ENCODE data around the gene S100A4.

S100A4 gene

GRCh38 chr1:153506831-153507413 is 38.7 kb downstream of the S100A4 start:
- no peak overlapping the region for H3K27ac Mint-ChIP-seq
- DNase-seq (ENCODE audit: low spot score), result no peak
- peaks cover 2% of the 10 kb centered on the region for H3K27me3 Mint-ChIP-seq (ENCODE audit: low read depth)
- no peaks in the 10 kb centered on the region for H3K36me3 Mint-ChIP-seq (ENCODE audit: low read depth)
- H3K4me3 Mint-ChIP-seq, result no peak overlapping the region
- H3K9me3 Mint-ChIP-seq, result no peaks in the 10 kb centered on the region
- H3K4me1 Mint-ChIP-seq (ENCODE audit: low read depth), result peaks cover 7% of the 10 kb centered on the region

GRCh38 chr1:153506386-153506785 is 39.2 kb downstream of the S100A4 start:
- H3K4me3 Mint-ChIP-seq, result no peak overlapping the region
- no peaks in the 10 kb centered on the region for H3K36me3 Mint-ChIP-seq (ENCODE audit: low read depth)
- peaks cover 6% of the 10 kb centered on the region for H3K4me1 Mint-ChIP-seq (ENCODE audit: low read depth)
- H3K27ac Mint-ChIP-seq, result no peak overlapping the region
- DNase-seq (ENCODE audit: low spot score), result no peak
- H3K27me3 Mint-ChIP-seq (ENCODE audit: low read depth), result peaks cover 2% of the 10 kb centered on the region
- no peaks in the 10 kb centered on the region for H3K9me3 Mint-ChIP-seq

GRCh38 chr1:153505576-153505975 is 40.0 kb downstream of the S100A4 start:
- no peak overlapping the region for H3K4me3 Mint-ChIP-seq
- peaks cover 3% of the 10 kb centered on the region for H3K27me3 Mint-ChIP-seq (ENCODE audit: low read depth)
- no peak for DNase-seq (ENCODE audit: low spot score)
- H3K27ac Mint-ChIP-seq, result no peak overlapping the region
- no peaks in the 10 kb centered on the region for H3K4me1 Mint-ChIP-seq (ENCODE audit: low read depth)
- H3K36me3 Mint-ChIP-seq (ENCODE audit: low read depth), result no peaks in the 10 kb centered on the region
- no peaks in the 10 kb centered on the region for H3K9me3 Mint-ChIP-seq

GRCh38 chr1:153503766-153504165 is 41.8 kb downstream of the S100A4 start:
- Mint-ChIP-seq H3K4me3 (no peak overlapping the region), H3K27ac (no peak overlapping the region), H3K9me3 (no peaks in the 10 kb centered on the region), H3K27me3 (ENCODE audit: low read depth) (peaks cover 17% of the 10 kb centered on the region), H3K36me3 (ENCODE audit: low read depth) (no peaks in the 10 kb centered on the region), H3K4me1 (ENCODE audit: low read depth) (no peaks in the 10 kb centered on the region)
- no peak for DNase-seq (ENCODE audit: low spot score)

GRCh38 chr1:153498746-153499145 is 46.9 kb downstream of the S100A4 start:
- Mint-ChIP-seq H3K4me1 (ENCODE audit: low read depth) (no peaks in the 10 kb centered on the region), H3K27ac (no peak overlapping the region), H3K9me3 (no peaks in the 10 kb centered on the region), H3K36me3 (ENCODE audit: low read depth) (no peaks in the 10 kb centered on the region), H3K4me3 (no peak overlapping the region), H3K27me3 (ENCODE audit: low read depth) (peaks cover 29% of the 10 kb centered on the region)
- DNase-seq (ENCODE audit: low spot score), result no peak

- Mint-ChIP-seq H3K36me3 (ENCODE audit: low read depth) (no peaks in the 10 kb centered on the region), H3K9me3 (no peaks in the 10 kb centered on the region), H3K4me1 (ENCODE audit: low read depth) (no peaks in the 10 kb centered on the region), H3K27me3 (ENCODE audit: low read depth) (peaks cover 31% of the 10 kb centered on the region), H3K4me3 (no peak overlapping the region), H3K27ac (no peak overlapping the region)
- DNase-seq (ENCODE audit: low spot score), result no peak
Measured at GRCh38 chr1:153495536-153495935, 50.1 kb downstream of the S100A4 start.

GRCh38 chr1:153494976-153495535 is 50.5 kb downstream of the S100A4 start:
- peaks cover 29% of the 10 kb centered on the region for H3K27me3 Mint-ChIP-seq (ENCODE audit: low read depth)
- no peaks in the 10 kb centered on the region for H3K36me3 Mint-ChIP-seq (ENCODE audit: low read depth)
- DNase-seq (ENCODE audit: low spot score), result peak; percentile 47
- H3K4me3 Mint-ChIP-seq, result no peak overlapping the region
- H3K4me1 Mint-ChIP-seq (ENCODE audit: low read depth), result no peaks in the 10 kb centered on the region
- no peak overlapping the region for H3K27ac Mint-ChIP-seq
- no peaks in the 10 kb centered on the region for H3K9me3 Mint-ChIP-seq

Data from T-helper 2 cell treated with Interferon-gamma antibody and Interleukin-4, amounts not matched to agents 5 μg/mL and 100 μg/mL, for 36 hours (primary cell).